Endodermal cell (in vitro differentiated cells): ENCODE data around the gene POMP. TPM values are rescaled to one million over a fixed set of nuclear protein-coding genes. Genes with fewer than 3 reads are reported as not detected.

Source experiments
- DNase-seq: peaks from one replicate; pipeline ENCODE4 v3.0.0-alpha.2; 2017
- H3K27ac ChIP-seq: 2 replicates; pipeline ENCODE4 v1.5.1; 2013; ENCODE audit warnings: mild to moderate bottlenecking, low read depth, low read length, moderate library complexity
- H3K27me3 ChIP-seq: 2 replicates; pipeline ENCODE4 v1.6.1; 2013; ENCODE audit warnings: mild to moderate bottlenecking, low read length, moderate library complexity; ENCODE audit not compliant: insufficient read depth, control insufficient read depth, poor library complexity, severe bottlenecking
- H3K36me3 ChIP-seq: 2 replicates; pipeline ENCODE4 v1.7.0; 2013; ENCODE audit warnings: mild to moderate bottlenecking, low read length, moderate library complexity; ENCODE audit not compliant: control insufficient read depth, insufficient read depth
- H3K4me1 ChIP-seq: one replicate; pipeline ENCODE4 v1.7.0; 2013; ENCODE audit warnings: low read length; ENCODE audit not compliant: control insufficient read depth, insufficient read depth
- H3K4me3 ChIP-seq: 2 replicates; pipeline ENCODE4 v1.5.1; 2013; ENCODE audit warnings: mild to moderate bottlenecking, low read length, moderate library complexity
- H3K9ac ChIP-seq: 2 replicates; pipeline ENCODE4 v1.6.1; 2013; ENCODE audit warnings: mild to moderate bottlenecking, low read length, moderate library complexity; ENCODE audit not compliant: poor library complexity, severe bottlenecking; ENCODE audit errors: extremely low read depth
- H3K9me3 ChIP-seq: 2 replicates; pipeline ENCODE4 v1.6.1; 2013; ENCODE audit warnings: mild to moderate bottlenecking, low read length, moderate library complexity; ENCODE audit not compliant: control insufficient read depth
- H3K27ac Mint-ChIP-seq: 2 replicates; pipeline ENCODE4 v1.8.0; 2020; ENCODE audit warnings: mixed read lengths
- H3K27me3 Mint-ChIP-seq: 2 replicates; pipeline ENCODE4 v1.8.0; 2021; ENCODE audit warnings: mild to moderate bottlenecking, mixed read lengths; ENCODE audit not compliant: insufficient read depth
- H3K36me3 Mint-ChIP-seq: 2 replicates; pipeline ENCODE4 v1.8.0; 2020; ENCODE audit warnings: low read depth, mixed read lengths
- H3K4me1 Mint-ChIP-seq: 2 replicates; pipeline ENCODE4 v1.8.0; 2020; ENCODE audit warnings: mixed read lengths
- H3K4me3 Mint-ChIP-seq: 2 replicates; pipeline ENCODE4 v1.8.0; 2020; ENCODE audit warnings: mild to moderate bottlenecking, moderate library complexity, mixed read lengths
- H3K9me3 Mint-ChIP-seq: 2 replicates; pipeline ENCODE4 v1.8.0; 2020; ENCODE audit warnings: mild to moderate bottlenecking, mixed read lengths
- WGBS, 2 experiments: methylation state at CpG; one replicate each; pipeline versions ENCODE4 v1.1.5 to v1.1.7; 2013; ENCODE audit warnings: missing lambda C conversion rate in 2 of 2, mixed read lengths in 1 of 2; ENCODE audit not compliant: insufficient coverage in 1 of 2, insufficient read length in 1 of 2; 5-methylcytosine and 5-hydroxymethylcytosine counted together
- total RNA-seq, 2 donors: library from RNA; stranded (reverse); fragmentation: NEBNext Ultra II Directional in 1 of 2; extraction: Animal tissue kit (Norgen Biotek cat#: 25700) in 1 of 2; gene quantifications; 2 replicates in 1 of 2; 3 replicates in 1 of 2; pipeline ENCODE4 v1.2.1, GENCODE V29; 2021
- TF ChIP-seq, protein P1 (sequence below): fragments of 200-600 bp; sonication (generic); conservative IDR thresholded peaks from 2 replicates; pipeline ENCODE4 v1.5.0; 2021; ENCODE audit warnings: antibody characterized with exemption, mild to moderate bottlenecking

The POMP gene
- total RNA-seq, 2 donors from 2014 or later, result 88.8 to 95.4 TPM

GRCh38 chr13:28651810-28652401 is 7.0 kb upstream of the POMP start:
- Mint-ChIP-seq H3K4me1 (peaks cover 5% of the 10 kb centered on the region), H3K27me3 (no peaks in the 10 kb centered on the region), H3K36me3 (no peaks in the 10 kb centered on the region), H3K27ac (no peak overlapping the region), H3K9me3 (no peaks in the 10 kb centered on the region), H3K4me3 (no peak overlapping the region)
- H3K9me3 ChIP-seq, result no peaks in the 10 kb centered on the region
- no peak for DNase-seq
- no peak overlapping the region for H3K9ac ChIP-seq
- H3K4me3 ChIP-seq, result no peak overlapping the region
- no peaks in the 10 kb centered on the region for H3K36me3 ChIP-seq
- TF ChIP-seq, protein P1, sequence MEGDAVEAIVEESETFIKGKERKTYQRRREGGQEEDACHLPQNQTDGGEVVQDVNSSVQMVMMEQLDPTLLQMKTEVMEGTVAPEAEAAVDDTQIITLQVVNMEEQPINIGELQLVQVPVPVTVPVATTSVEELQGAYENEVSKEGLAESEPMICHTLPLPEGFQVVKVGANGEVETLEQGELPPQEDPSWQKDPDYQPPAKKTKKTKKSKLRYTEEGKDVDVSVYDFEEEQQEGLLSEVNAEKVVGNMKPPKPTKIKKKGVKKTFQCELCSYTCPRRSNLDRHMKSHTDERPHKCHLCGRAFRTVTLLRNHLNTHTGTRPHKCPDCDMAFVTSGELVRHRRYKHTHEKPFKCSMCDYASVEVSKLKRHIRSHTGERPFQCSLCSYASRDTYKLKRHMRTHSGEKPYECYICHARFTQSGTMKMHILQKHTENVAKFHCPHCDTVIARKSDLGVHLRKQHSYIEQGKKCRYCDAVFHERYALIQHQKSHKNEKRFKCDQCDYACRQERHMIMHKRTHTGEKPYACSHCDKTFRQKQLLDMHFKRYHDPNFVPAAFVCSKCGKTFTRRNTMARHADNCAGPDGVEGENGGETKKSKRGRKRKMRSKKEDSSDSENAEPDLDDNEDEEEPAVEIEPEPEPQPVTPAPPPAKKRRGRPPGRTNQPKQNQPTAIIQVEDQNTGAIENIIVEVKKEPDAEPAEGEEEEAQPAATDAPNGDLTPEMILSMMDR, result no peak
- H3K27me3 ChIP-seq, result no peaks in the 10 kb centered on the region
- no peaks in the 10 kb centered on the region for H3K4me1 ChIP-seq
- H3K27ac ChIP-seq, result no peak overlapping the region
- 92 to 95% methylated on average over 6 to 7 of the region's 7 CpGs for WGBS, 2 experiments

DNA sequence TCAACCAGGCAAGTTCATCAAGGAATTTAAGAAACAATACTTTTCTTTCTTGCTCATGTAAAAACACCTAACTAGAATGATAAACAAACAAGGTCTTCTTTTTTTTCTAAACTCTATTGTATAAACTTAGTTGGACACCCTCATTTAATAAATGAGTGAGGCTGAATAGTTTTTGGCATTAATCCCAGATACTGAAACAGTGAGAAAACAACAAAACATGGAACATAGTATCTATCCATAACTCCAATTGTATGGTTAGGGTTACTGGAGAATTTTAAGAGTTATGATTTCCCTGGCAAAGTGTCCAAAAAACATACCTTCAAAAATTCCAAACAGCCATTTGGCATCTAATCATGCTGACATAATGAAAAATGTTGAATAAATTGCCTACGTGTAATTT is 5.8 kb upstream of the POMP start:
- Mint-ChIP-seq H3K4me1 (peaks cover 13% of the 10 kb centered on the region), H3K9me3 (no peaks in the 10 kb centered on the region), H3K4me3 (no peak overlapping the region), H3K36me3 (no peaks in the 10 kb centered on the region), H3K27ac (no peak overlapping the region), H3K27me3 (no peaks in the 10 kb centered on the region)
- Histone ChIP-seq H3K9me3 (no peaks in the 10 kb centered on the region), H3K4me1 (no peaks in the 10 kb centered on the region), H3K27ac (no peak overlapping the region), H3K4me3 (no peak overlapping the region), H3K9ac (no peak overlapping the region), H3K36me3 (no peaks in the 10 kb centered on the region), H3K27me3 (no peaks in the 10 kb centered on the region)
- no CpG with 5 or more reads among the region's 1 CpG for WGBS, 2 experiments
- TF ChIP-seq, protein P1, result no peak
- no peak for DNase-seq

- H3K4me3 Mint-ChIP-seq, result no peak overlapping the region
- Histone ChIP-seq H3K9ac (no peak overlapping the region), H3K36me3 (no peaks in the 10 kb centered on the region), H3K4me3 (no peak overlapping the region), H3K27ac (no peak overlapping the region), H3K4me1 (no peaks in the 10 kb centered on the region), H3K9me3 (no peaks in the 10 kb centered on the region), H3K27me3 (no peaks in the 10 kb centered on the region)
- H3K4me1 Mint-ChIP-seq, result peaks cover 14% of the 10 kb centered on the region
- TF ChIP-seq, protein P1, result no peak
- no peaks in the 10 kb centered on the region for H3K9me3 Mint-ChIP-seq
- WGBS, 2 experiments, result 92 to 100% methylated on average over 1 of the region's 1 CpG
- no peaks in the 10 kb centered on the region for H3K27me3 Mint-ChIP-seq
- H3K27ac Mint-ChIP-seq, result no peak overlapping the region
- no peaks in the 10 kb centered on the region for H3K36me3 Mint-ChIP-seq
- DNase-seq, result no peak
Observed at GRCh38 chr13:28654276-28654675, 4.7 kb upstream of the POMP start.
